GM12878 (cell line): Measurements from ENCODE around the gene ARID5B. TPM values are rescaled to one million over a fixed set of nuclear protein-coding genes. Genes with fewer than 3 reads are reported as not detected.

Source experiments
- ATAC-seq: fragments of 200-7000 bp; cut with Tn5 transposase; 3 replicates; pipeline ENCODE4 v1.9.1; 2020; ENCODE audit warnings: mild to moderate bottlenecking, moderate library complexity
- BruUV-seq: library from RNA; stranded (reverse); fragments of 400-500 nt; replicated peaks from 2 replicates; lab custom pipeline; 2021; lab: Mats Ljungman, UMichigan
- CTCF ChIA-PET: fragments of 300-600 bp; sonication (Branson Sonifier 250); formaldehyde crosslinking; extraction: SDS; loops from one replicate; lab custom pipeline; 2021; ENCODE audit warnings: inconsistent platforms; lab: Yijun Ruan, JAX
- POLR2A ChIA-PET: fragments of 350-600 bp; formaldehyde crosslinking; extraction: SDS; loops from one replicate; lab custom pipeline; 2021; ENCODE audit warnings: inconsistent platforms; lab: Charles Lee
- RAD21 ChIA-PET: fragments of 300-600 bp; sonication (Branson Sonifier 250); formaldehyde crosslinking; loops from one replicate; lab custom pipeline; 2023; ENCODE audit warnings: antibody characterized with exemption; ENCODE audit not compliant: unreplicated experiment; lab: Charles Lee
- SMC1A ChIA-PET: fragments of 300-600 bp; sonication (Branson Sonifier 250); formaldehyde crosslinking; loops from one replicate; lab custom pipeline; 2023; ENCODE audit not compliant: unreplicated experiment, uncharacterized antibody; lab: Charles Lee
- DNase-seq: peaks from one replicate; pipeline ENCODE4 v3.0.0-alpha.2; 2011; ENCODE audit warnings: low read depth, low spot score
- FAIRE-seq: peaks from 3 replicates; lab custom pipeline; 2011; peaks lifted over from hg19 to GRCh38; lab: Jason Lieb, UNC
- H2AFZ ChIP-seq: 2 replicates; pipeline ENCODE4 v1.6.0; 2011; ENCODE audit warnings: low read depth, low read length, control low read depth; ENCODE audit not compliant: control insufficient read depth
- H3K27ac ChIP-seq: 2 replicates; pipeline ENCODE4 v1.5.1; 2011; ENCODE audit warnings: control low read depth; ENCODE audit not compliant: control insufficient read depth, insufficient read depth
- H3K27me3 ChIP-seq, 2 experiments: replicated peaks in 1 of 2; 2 replicates each; pipeline versions ENCODE4 v1.6.0 to v1.6.1; 2011; ENCODE audit warnings: low read length in 1 of 2; ENCODE audit not compliant: control insufficient read depth in 2 of 2, insufficient read depth in 2 of 2
- H3K36me3 ChIP-seq, 2 experiments: 2 replicates each; pipeline ENCODE4 v1.5.1; 2011; ENCODE audit warnings: low read length in 1 of 2; ENCODE audit not compliant: control insufficient read depth in 2 of 2, insufficient read depth in 2 of 2
- H3K4me1 ChIP-seq: 2 replicates; pipeline ENCODE4 v1.6.1; 2011; ENCODE audit warnings: mild to moderate bottlenecking, low read length, moderate library complexity, mixed read lengths; ENCODE audit not compliant: control insufficient read depth, insufficient read depth
- H3K4me2 ChIP-seq: 2 replicates; pipeline ENCODE4 v1.6.0; 2011; ENCODE audit warnings: control low read depth; ENCODE audit not compliant: control insufficient read depth, insufficient read depth
- H3K4me3 ChIP-seq: fragments of 200-600 bp; sonication (generic); 2 replicates; pipeline ENCODE4 v1.5.1; 2016
- H3K79me2 ChIP-seq: 2 replicates; pipeline ENCODE4 v1.6.0; 2011; ENCODE audit warnings: low read length; ENCODE audit not compliant: control insufficient read depth, insufficient read depth
- H3K9ac ChIP-seq: 2 replicates; pipeline ENCODE4 v1.8.0; 2011; ENCODE audit warnings: low read length, control low read depth, mixed read lengths; ENCODE audit not compliant: control insufficient read depth, insufficient read depth
- H3K9me3 ChIP-seq: replicated peaks from 3 replicates; pipeline ENCODE4 v1.5.1; 2011; ENCODE audit warnings: mild to moderate bottlenecking, low read length; ENCODE audit not compliant: control insufficient read depth, insufficient read depth
- H4K20me1 ChIP-seq: 2 replicates; pipeline ENCODE4 v1.6.0; 2011; ENCODE audit not compliant: control insufficient read depth, insufficient read depth
- IRF5 ChIP-seq: fragments of 450-650 bp; IDR thresholded peaks from 2 replicates; pipeline ENCODE4 v1.6.1; 2017; ENCODE audit warnings: borderline replicate concordance
- SMAD1 ChIP-seq: fragments of 450-650 bp; IDR thresholded peaks from 2 replicates; pipeline ENCODE4 v1.6.1; 2018; ENCODE audit warnings: mild to moderate bottlenecking, low read depth; ENCODE audit not compliant: partially characterized antibody
- WGBS: methylation state at CpG from one replicate; pipeline ENCODE4 v1.1.6; 2016; ENCODE audit warnings: low lambda C conversion rate; ENCODE audit not compliant: insufficient replicate concordance, insufficient coverage; ENCODE audit errors: missing lambda C conversion rate; 5-methylcytosine and 5-hydroxymethylcytosine counted together
- in situ Hi-C: fragments of 300-500 bp; cut with MboI; formaldehyde crosslinking; loops from 9 replicates; pipeline ENCODE4 v1.14.3; 2018; ENCODE audit warnings: mixed read lengths
- intact Hi-C: fragments of 100-400 bp; cut with micrococcal nuclease; formaldehyde crosslinking; loops from one replicate; pipeline ENCODE4 v1.14.2; 2022; ENCODE audit not compliant: unreplicated experiment
- polyA plus RNA-seq, 11 experiments: library from polyadenylated mRNA; depleted of rRNA in 4 of 11; unstranded in 6 of 11; stranded (reverse) in 5 of 11; fragments of >200 nt; fragmentation: Nextera tagmentation in 4 of 11; fragmentation: Illumina TruSeq in 1 of 11; extraction: Ambion mirVana in 4 of 11; extraction: Trizol in 1 of 11; gene quantifications; 1 replicate in 1 of 11; 2 replicates in 10 of 11; pipeline versions ENCODE4 v1.2.1 to v1.2.3, GENCODE V29; 2011 to 2016; ENCODE audit warnings: inconsistent platforms in 2 of 11, missing spikeins in 2 of 11, low read depth in 1 of 11
- total RNA-seq, 4 experiments: library from RNA; depleted of rRNA in 3 of 4; stranded (reverse); fragments of >200 nt in 3 of 4; fragmentation: Illumina TruSeq in 1 of 4; extraction: Trizol in 1 of 4; gene quantifications; 2 replicates each; pipeline versions ENCODE4 v1.2.1 to v1.2.3, GENCODE V29; 2013 to 2021
- TF ChIP-seq, protein P1 (sequence below): fragments of 150-350 bp; IDR thresholded peaks from 2 replicates; pipeline ENCODE4 v1.6.1; 2014; ENCODE audit warnings: mild to moderate bottlenecking, low read depth, low read length

Gene ARID5B
- total and polyA plus RNA-seq, 10 of the 15 experiments (the other 5 are each of a cell fraction or from before 2014, with no cell fraction given): 2.7 to 8.5 (median 6.1) TPM

DNA sequence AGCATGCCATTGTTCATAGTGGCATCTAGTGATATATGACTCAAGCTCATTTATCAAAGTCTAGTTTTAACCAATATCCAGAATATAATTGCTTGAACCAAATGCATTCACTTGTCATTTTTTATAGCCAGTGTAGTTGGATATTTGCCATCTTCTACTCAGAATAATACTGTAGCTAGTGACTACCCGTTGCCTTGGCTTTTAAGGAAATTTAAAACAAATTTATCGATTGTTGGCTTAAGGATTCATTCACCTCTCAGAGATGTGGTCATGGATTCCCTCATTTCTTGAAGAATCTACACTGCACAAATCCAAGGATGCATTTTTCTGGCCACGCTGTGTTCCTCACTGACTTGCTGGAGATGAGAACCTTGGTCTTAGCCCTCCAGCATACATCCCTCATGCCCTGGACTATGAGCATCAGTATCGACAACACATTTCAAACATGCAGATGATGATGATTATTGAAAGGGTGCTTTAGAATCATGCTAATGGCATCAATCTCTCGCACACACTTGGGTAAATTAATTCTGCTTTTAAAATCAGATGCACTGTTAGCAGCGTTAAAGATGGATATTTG is 8.8 kb downstream of the ARID5B start:
- WGBS: 89% methylated on average over 6 of the region's 6 CpGs
- RAD21 ChIA-PET: interaction anchor here (1.0 kb wide), 1 partner anchor 335 kb away, joined by 4 read pairs; no protein-coding TSS in a partner anchor
- DNase-seq (no peak), ATAC-seq (no peak), FAIRE-seq (no peak)
- H3K4me2 ChIP-seq: no peak overlapping the region
- no peak overlapping the region for H3K27ac ChIP-seq
- H3K9ac ChIP-seq: no peak overlapping the region
- intact Hi-C loops: no loop called here
- CTCF ChIA-PET: no interaction called here
- in situ Hi-C loops: no loop called here
- no peaks in the 10 kb centered on the region; the same call in none of the 3 replicates for H3K9me3 ChIP-seq
- H3K79me2 ChIP-seq: peaks cover 65% of the 10 kb centered on the region
- TF ChIP-seq SMAD1 (no peak), IRF5 (no peak)
- TF ChIP-seq, protein P1, sequence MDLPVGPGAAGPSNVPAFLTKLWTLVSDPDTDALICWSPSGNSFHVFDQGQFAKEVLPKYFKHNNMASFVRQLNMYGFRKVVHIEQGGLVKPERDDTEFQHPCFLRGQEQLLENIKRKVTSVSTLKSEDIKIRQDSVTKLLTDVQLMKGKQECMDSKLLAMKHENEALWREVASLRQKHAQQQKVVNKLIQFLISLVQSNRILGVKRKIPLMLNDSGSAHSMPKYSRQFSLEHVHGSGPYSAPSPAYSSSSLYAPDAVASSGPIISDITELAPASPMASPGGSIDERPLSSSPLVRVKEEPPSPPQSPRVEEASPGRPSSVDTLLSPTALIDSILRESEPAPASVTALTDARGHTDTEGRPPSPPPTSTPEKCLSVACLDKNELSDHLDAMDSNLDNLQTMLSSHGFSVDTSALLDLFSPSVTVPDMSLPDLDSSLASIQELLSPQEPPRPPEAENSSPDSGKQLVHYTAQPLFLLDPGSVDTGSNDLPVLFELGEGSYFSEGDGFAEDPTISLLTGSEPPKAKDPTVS: no peak
- no peak overlapping the region for H2AFZ ChIP-seq
- no peaks in the 10 kb centered on the region for H4K20me1 ChIP-seq
- no peak overlapping the region for H3K4me3 ChIP-seq
- H3K36me3 ChIP-seq: peaks cover 0 to 12% of the 10 kb centered on the region in 2 experiments; a peak in 1 of 4 replicates
- POLR2A ChIA-PET: no interaction called here
- SMC1A ChIA-PET: no interaction called here
- H3K4me1 ChIP-seq: peaks cover 4% of the 10 kb centered on the region; the same call in 1 of the 2 replicates
- no TSS peak for BruUV-seq
- H3K27me3 ChIP-seq: no peaks in the 10 kb centered on the region
